B cell (primary cell): ENCODE data around the gene RBL1.

Experiments
- EZH2 ChIP-seq: IDR thresholded peaks from 2 replicates; pipeline ENCODE4 v1.6.1; 2012; ENCODE audit warnings: borderline replicate concordance, low read depth, mild to moderate bottlenecking, moderate library complexity, low read length; ENCODE audit not compliant: insufficient read depth, poor library complexity, severe bottlenecking
- TF ChIP-seq, protein P1 (sequence below): fragments of 200-600 bp; IDR thresholded peaks from one replicate; pipeline ENCODE4 v1.8.0; 2022; ENCODE audit warnings: antibody characterized with exemption, mild to moderate bottlenecking

DNA sequence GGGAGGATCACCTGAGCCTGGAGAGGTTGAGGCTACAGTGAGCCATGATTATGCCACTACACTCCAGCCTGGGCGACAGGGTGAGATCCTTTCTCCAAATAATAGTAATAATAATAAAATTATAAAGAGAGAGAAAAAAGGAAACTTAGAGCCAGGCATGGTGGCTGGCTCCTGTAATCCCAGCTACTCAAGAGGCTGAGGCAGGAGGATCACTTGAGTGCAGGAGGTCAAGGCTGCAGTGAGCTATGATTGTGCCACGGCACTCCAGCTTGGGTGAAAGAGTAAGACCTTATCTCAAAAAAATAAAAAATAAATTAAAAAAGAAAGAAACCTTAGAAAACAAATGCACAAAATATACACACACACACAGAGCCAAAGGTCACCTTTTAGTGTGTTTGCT, 139.1 kb downstream of the RBL1 start:
- TF ChIP-seq, protein P1, sequence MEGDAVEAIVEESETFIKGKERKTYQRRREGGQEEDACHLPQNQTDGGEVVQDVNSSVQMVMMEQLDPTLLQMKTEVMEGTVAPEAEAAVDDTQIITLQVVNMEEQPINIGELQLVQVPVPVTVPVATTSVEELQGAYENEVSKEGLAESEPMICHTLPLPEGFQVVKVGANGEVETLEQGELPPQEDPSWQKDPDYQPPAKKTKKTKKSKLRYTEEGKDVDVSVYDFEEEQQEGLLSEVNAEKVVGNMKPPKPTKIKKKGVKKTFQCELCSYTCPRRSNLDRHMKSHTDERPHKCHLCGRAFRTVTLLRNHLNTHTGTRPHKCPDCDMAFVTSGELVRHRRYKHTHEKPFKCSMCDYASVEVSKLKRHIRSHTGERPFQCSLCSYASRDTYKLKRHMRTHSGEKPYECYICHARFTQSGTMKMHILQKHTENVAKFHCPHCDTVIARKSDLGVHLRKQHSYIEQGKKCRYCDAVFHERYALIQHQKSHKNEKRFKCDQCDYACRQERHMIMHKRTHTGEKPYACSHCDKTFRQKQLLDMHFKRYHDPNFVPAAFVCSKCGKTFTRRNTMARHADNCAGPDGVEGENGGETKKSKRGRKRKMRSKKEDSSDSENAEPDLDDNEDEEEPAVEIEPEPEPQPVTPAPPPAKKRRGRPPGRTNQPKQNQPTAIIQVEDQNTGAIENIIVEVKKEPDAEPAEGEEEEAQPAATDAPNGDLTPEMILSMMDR: no peak
- TF ChIP-seq EZH2: no peak
